Activated CD4-positive, alpha-beta T cell treated with anti-CD3 and anti-CD28 coated beads, Interleukin-2, Interleukin-4, amounts not matched to agents 100 ng/mL and 50 ng/mL, durations not matched to agents 16 hours and 8 hours (primary cell): Measurements from ENCODE around the gene CCDC188.
"Not testable (repeated sequence)": the region's sequence is repeated elsewhere in the genome, so short reads cannot be mapped to it uniquely, and the experiment has no call there.

Source experiments
- DNase-seq: peaks from one replicate; pipeline ENCODE4 v3.0.0-alpha.2; 2020; ENCODE audit warnings: low spot score

The CCDC188 gene

GRCh38 chr22:20169253-20169822 lies 18.5 kb upstream of the CCDC188 start:
- no peak for DNase-seq

GRCh38 chr22:20167643-20168322 lies 16.9 kb upstream of the CCDC188 start:
- no peak for DNase-seq

- DNase-seq = no peak
Measured at GRCh38 chr22:20166703-20167102, 15.8 kb upstream of the CCDC188 start.

- no peak for DNase-seq
Measured at GRCh38 chr22:20165913-20166312, 15.1 kb upstream of the CCDC188 start.

- no peak for DNase-seq
Measured at GRCh38 chr22:20165421-20165820, 14.6 kb upstream of the CCDC188 start.

GRCh38 chr22:20164863-20165262 lies 14.0 kb upstream of the CCDC188 start:
- no peak for DNase-seq

GRCh38 chr22:20160041-20160440 lies 9.2 kb upstream of the CCDC188 start:
- no peak for DNase-seq

- DNase-seq = not testable (repeated sequence)
Measured at GRCh38 chr22:20159531-20159930, 8.7 kb upstream of the CCDC188 start.

GRCh38 chr22:20159076-20159475 lies 8.2 kb upstream of the CCDC188 start:
- DNase-seq = no peak

- no peak for DNase-seq
Measured at GRCh38 chr22:20158391-20159036, 7.7 kb upstream of the CCDC188 start.

GRCh38 chr22:20157430-20158183 lies 6.8 kb upstream of the CCDC188 start:
- DNase-seq = no peak

GRCh38 chr22:20156611-20157429 lies 6.0 kb upstream of the CCDC188 start:
- DNase-seq = peak; percentile 82

GRCh38 chr22:20156042-20156389 lies 5.2 kb upstream of the CCDC188 start:
- DNase-seq = no peak

GRCh38 chr22:20155330-20156041 lies 4.6 kb upstream of the CCDC188 start:
- no peak for DNase-seq

- no peak for DNase-seq
Measured at GRCh38 chr22:20154602-20155187, 3.8 kb upstream of the CCDC188 start.

- DNase-seq = no peak
Measured at GRCh38 chr22:20153945-20154344, 3.1 kb upstream of the CCDC188 start.

- DNase-seq = no peak
Measured at GRCh38 chr22:20152464-20152890, 1.6 kb upstream of the CCDC188 start.

- DNase-seq = no peak
Measured at GRCh38 chr22:20151276-20151588, 377 bp upstream of the CCDC188 start.

- no peak for DNase-seq
Measured at GRCh38 chr22:20149257-20150250, 1.3 kb downstream of the CCDC188 start.

- no peak for DNase-seq
Measured at GRCh38 chr22:20148414-20148813, 2.4 kb downstream of the CCDC188 start.
